ENCODE results near the gene CDK5R1.

Gene CDK5R1

DNA sequence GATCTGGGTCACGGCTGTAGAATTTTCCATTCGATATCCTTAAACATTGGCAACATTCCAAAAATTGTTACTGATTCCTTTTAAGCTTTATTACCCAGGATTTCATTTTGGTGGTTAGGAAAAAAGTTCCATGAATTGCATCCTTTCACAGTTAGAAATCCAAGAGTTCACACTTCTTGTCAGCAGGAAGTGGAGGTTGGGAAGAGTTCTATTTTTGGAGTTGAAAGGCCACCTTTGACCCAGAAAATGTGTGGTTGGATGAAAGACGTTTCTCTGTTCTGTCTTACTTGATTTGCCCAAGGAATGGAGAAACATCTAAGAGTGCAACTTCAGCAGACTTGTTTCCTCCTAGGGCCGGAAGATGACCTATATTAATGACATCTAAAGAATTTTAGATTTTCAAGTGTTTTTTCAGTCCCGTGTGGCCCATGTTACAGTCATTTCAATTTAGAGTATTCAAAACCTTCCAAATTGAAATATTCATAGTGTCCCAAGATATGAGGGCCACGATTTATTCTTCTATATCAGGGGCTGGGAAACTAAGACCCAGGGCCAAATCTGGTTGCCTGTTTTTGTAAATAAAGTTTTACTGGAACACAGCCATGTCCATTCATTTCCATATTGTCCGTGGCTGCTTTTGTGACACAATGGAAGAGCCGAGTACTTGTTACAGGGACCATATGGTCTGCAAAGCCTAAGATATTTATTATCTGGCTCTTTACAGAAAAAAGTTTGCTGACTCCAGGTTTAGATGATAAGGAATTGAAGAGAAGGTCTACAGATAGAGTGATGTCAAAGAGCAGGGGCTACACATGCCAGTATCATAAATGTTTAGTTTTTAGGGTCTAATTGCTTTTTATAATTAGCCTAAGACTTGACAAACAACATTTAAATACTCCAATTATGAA, 50.2 kb downstream of the CDK5R1 start:
- FAIRE-seq: no peak

More for the DNA sequence above, 50.2 kb downstream of the CDK5R1 start:
- DNase-seq (ENCODE audit: insufficient read length, low spot score): no peak
